ENCODE data around the gene GSK3A. TPM values are rescaled to one million over a fixed set of nuclear protein-coding genes. Genes with fewer than 3 reads are reported as not detected.

GSK3A gene
- total RNA-seq, 1 experiment from 2014 or later, result 58.8 TPM

DNA sequence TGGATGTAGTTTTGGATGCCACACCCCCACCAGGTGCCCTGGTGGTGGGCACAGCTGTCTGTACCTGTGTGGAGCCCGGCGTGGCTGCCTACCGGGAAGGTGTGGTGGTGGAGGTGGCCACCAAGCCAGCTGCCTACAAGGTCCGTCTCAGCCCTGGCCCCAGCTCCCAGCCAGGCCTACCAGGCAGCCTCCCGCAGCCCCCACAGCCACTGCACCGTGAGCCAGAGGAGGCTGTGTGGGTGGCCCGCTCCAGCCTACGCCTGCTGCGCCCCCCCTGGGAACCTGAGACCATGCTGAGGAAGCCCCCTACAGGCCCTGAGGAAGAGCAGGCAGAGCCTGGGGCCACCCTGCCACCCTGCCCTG is 30.1 kb upstream of the GSK3A start:
- Mint-ChIP-seq H3K9me3 (ENCODE audit: low read depth, unreplicated experiment) (no peaks in the 10 kb centered on the region), H3K4me1 (ENCODE audit: low read depth, unreplicated experiment) (peaks cover 8% of the 10 kb centered on the region), H3K27me3 (ENCODE audit: unreplicated experiment) (no peaks in the 10 kb centered on the region), H3K36me3 (ENCODE audit: insufficient read depth, unreplicated experiment) (peaks cover 13% of the 10 kb centered on the region), H3K4me3 (ENCODE audit: low read depth, unreplicated experiment) (no peak overlapping the region), H3K27ac (ENCODE audit: unreplicated experiment) (no peak overlapping the region)
- intact Hi-C loops (cut with micrococcal nuclease; ENCODE audit: unreplicated experiment), result no loop called here
- no TSS peak for BruUV-seq (replicated peaks)
- no peak for DNase-seq
- TF ChIP-seq, protein P1, sequence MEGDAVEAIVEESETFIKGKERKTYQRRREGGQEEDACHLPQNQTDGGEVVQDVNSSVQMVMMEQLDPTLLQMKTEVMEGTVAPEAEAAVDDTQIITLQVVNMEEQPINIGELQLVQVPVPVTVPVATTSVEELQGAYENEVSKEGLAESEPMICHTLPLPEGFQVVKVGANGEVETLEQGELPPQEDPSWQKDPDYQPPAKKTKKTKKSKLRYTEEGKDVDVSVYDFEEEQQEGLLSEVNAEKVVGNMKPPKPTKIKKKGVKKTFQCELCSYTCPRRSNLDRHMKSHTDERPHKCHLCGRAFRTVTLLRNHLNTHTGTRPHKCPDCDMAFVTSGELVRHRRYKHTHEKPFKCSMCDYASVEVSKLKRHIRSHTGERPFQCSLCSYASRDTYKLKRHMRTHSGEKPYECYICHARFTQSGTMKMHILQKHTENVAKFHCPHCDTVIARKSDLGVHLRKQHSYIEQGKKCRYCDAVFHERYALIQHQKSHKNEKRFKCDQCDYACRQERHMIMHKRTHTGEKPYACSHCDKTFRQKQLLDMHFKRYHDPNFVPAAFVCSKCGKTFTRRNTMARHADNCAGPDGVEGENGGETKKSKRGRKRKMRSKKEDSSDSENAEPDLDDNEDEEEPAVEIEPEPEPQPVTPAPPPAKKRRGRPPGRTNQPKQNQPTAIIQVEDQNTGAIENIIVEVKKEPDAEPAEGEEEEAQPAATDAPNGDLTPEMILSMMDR (IDR thresholded peaks at IDR 0.05; ENCODE audit: unreplicated experiment), result no peak
- CTCF ChIA-PET, result interaction anchor here (0.7 kb wide), 1 partner anchor 22 kb away, joined by 3 read pairs; no protein-coding TSS in a partner anchor

DNA sequence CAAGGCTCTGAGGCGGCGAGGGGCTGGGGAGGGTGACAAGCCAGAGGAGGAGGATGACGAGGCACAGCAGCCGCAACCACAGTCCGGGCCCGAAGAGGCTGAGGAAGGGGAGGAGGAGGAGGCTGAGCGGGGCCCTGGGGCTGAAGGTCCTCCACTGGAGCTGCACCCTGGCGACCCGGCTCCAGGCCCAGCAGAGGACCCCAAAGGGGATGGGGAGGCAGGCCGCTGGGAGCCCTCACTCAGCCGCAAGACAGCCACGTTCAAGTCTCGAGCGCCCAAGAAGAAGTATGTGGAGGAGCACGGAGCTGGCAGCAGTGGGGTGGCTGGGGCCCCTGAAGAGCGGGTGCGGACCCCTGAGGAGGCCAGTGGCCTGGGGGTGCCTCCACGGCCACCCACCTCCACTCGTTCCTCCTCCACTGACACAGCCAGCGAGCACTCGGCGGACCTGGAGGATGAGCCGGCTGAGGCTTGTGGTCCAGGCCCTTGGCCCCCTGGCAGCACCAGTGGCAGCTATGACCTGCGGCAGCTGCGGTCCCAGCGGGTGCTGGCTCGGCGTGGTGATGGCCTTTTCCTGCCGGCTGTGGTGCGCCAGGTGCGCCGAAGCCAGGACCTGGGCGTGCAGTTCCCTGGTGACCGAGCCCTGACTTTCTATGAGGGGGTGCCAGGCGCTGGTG is 29.6 kb upstream of the GSK3A start:
- CTCF ChIA-PET, result interaction anchor here (0.7 kb wide), 1 partner anchor 23 kb away, joined by 3 read pairs; no protein-coding TSS in a partner anchor
- Mint-ChIP-seq H3K27ac (ENCODE audit: unreplicated experiment) (no peak overlapping the region), H3K9me3 (ENCODE audit: low read depth, unreplicated experiment) (no peaks in the 10 kb centered on the region)

DNA sequence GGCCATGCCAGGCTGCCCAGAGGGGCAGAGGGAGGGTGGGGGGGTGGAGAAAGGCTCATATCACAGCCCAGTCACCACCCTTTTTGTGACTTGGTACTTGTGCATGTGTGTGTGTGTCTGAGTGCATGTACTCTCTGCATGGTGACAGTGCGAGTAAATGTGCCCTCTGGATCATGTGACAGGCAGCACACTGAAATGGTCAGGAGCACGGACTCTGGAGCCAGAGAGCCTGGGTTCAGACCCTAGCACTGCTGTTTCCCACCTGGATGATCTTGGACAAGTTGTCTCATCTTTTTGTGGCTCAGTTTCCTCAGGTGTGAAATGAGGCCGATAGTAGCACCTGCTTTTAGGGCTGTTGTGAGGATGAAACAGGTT is 28.6 kb upstream of the GSK3A start:
- Mint-ChIP-seq H3K27me3 (ENCODE audit: unreplicated experiment) (no peaks in the 10 kb centered on the region), H3K36me3 (ENCODE audit: insufficient read depth, unreplicated experiment) (peaks cover 13% of the 10 kb centered on the region), H3K4me1 (ENCODE audit: low read depth, unreplicated experiment) (peaks cover 4% of the 10 kb centered on the region), H3K27ac (ENCODE audit: unreplicated experiment) (no peak overlapping the region), H3K9me3 (ENCODE audit: low read depth, unreplicated experiment) (no peaks in the 10 kb centered on the region), H3K4me3 (ENCODE audit: low read depth, unreplicated experiment) (no peak overlapping the region)
- CTCF ChIA-PET, result interaction anchor here (0.6 to 2.0 kb wide), 3 partner anchors 25 to 32 kb away, joined by 3 to 8 read pairs (median 3); no protein-coding TSS in a partner anchor
- TF ChIP-seq, protein P1 (IDR thresholded peaks at IDR 0.05; ENCODE audit: unreplicated experiment), result no peak
- BruUV-seq (replicated peaks), result no TSS peak
- DNase-seq, result no peak
- intact Hi-C loops (cut with micrococcal nuclease; ENCODE audit: unreplicated experiment), result no loop called here

More for the DNA sequence above, 29.6 kb upstream of the GSK3A start:
- H3K4me1 Mint-ChIP-seq (ENCODE audit: low read depth, unreplicated experiment), result peaks cover 8% of the 10 kb centered on the region
- no peak overlapping the region for H3K4me3 Mint-ChIP-seq (ENCODE audit: low read depth, unreplicated experiment)
- intact Hi-C loops (cut with micrococcal nuclease; ENCODE audit: unreplicated experiment), result no loop called here
- no peaks in the 10 kb centered on the region for H3K27me3 Mint-ChIP-seq (ENCODE audit: unreplicated experiment)
- TF ChIP-seq, protein P1 (IDR thresholded peaks at IDR 0.05; ENCODE audit: unreplicated experiment), result no peak
- BruUV-seq (replicated peaks), result no TSS peak
- peaks cover 13% of the 10 kb centered on the region for H3K36me3 Mint-ChIP-seq (ENCODE audit: insufficient read depth, unreplicated experiment)
- DNase-seq, result no peak

DNA sequence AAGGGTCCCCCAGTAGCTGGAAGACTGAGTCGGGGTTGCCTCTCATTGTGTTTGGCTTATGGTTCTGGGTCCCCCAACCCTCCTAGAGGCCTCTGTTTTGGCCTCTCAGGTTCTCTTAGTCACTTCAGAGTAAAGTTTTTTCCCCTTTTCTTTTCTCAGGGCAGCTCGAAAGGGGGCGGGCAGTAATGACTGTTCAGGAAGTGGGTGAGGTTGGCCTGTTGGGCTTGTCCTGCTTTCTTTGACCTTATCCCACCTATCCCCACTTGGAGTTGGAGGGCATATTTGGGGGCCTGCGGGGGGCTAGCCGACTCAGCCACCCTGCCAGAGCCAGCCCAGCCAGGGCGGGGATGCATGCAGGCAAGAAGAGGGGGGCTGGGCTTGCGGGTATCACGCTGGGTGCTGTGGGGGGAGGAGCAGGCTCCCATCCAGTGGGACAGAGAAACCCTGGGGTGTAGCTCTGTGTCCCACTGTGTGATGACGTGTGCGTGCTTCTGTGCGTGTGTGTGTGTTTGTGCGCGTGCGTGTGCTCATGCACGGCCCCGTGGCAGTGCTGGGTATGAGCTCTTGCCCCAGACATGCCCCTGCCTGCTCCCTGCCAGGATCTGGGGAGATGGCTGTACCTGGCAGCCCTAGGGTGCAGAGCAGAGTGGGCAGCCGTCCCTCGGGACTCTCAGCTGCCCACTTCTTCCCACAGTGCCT is 28.1 kb upstream of the GSK3A start:
- CTCF ChIA-PET, result interaction anchor here (0.6 to 2.0 kb wide), 3 partner anchors 24 to 31 kb away, joined by 3 to 8 read pairs (median 3); no protein-coding TSS in a partner anchor
- Mint-ChIP-seq H3K4me3 (ENCODE audit: low read depth, unreplicated experiment) (no peak overlapping the region), H3K27me3 (ENCODE audit: unreplicated experiment) (no peaks in the 10 kb centered on the region), H3K27ac (ENCODE audit: unreplicated experiment) (no peak overlapping the region), H3K9me3 (ENCODE audit: low read depth, unreplicated experiment) (no peaks in the 10 kb centered on the region), H3K36me3 (ENCODE audit: insufficient read depth, unreplicated experiment) (peaks cover 13% of the 10 kb centered on the region), H3K4me1 (ENCODE audit: low read depth, unreplicated experiment) (peaks cover 6% of the 10 kb centered on the region)
- DNase-seq, result peak; percentile 35
- TF ChIP-seq, protein P1 (IDR thresholded peaks at IDR 0.05; ENCODE audit: unreplicated experiment), result no peak
- no TSS peak for BruUV-seq (replicated peaks)
- intact Hi-C loops (cut with micrococcal nuclease; ENCODE audit: unreplicated experiment), result no loop called here

Data from Calu3 (cell line).